ENCODE data around the gene ZNF496.
"Not testable (repeated sequence)": the region's sequence is repeated elsewhere in the genome, so short reads cannot be mapped to it uniquely, and the experiment has no call there.

Gene ZNF496

GRCh38 chr1:247331525-247332214 is at the start of gene ZNF496:
ZNF496 (minus strand) TSS chr1:247331867; CDS start chr1:247329578, 2,289 bp downstream.
- DNase-seq (ENCODE audit: low read depth, low spot score) = peak; percentile 58

GRCh38 chr1:247378334-247379073 is 46.8 kb upstream of the ZNF496 start:
- no peak for DNase-seq (ENCODE audit: low read depth, low spot score)

- DNase-seq (ENCODE audit: low read depth, low spot score) = not testable (repeated sequence)
These were observed 46.0 kb upstream of the ZNF496 start for GRCh38 chr1:247377656-247378055.

GRCh38 chr1:247376659-247377058 is 45.0 kb upstream of the ZNF496 start:
- DNase-seq (ENCODE audit: low read depth, low spot score) = no peak

- no peak for DNase-seq (ENCODE audit: low read depth, low spot score)
These were observed 44.1 kb upstream of the ZNF496 start for GRCh38 chr1:247375747-247376146.

GRCh38 chr1:247374651-247375334 is 43.1 kb upstream of the ZNF496 start:
- not testable (repeated sequence) for DNase-seq (ENCODE audit: low read depth, low spot score)

GRCh38 chr1:247373721-247374141 is 42.1 kb upstream of the ZNF496 start:
- DNase-seq (ENCODE audit: low read depth, low spot score) = peak; percentile 20

GRCh38 chr1:247371801-247372259 is 40.2 kb upstream of the ZNF496 start:
- DNase-seq (ENCODE audit: low read depth, low spot score) = no peak

GRCh38 chr1:247370786-247371732 is 39.4 kb upstream of the ZNF496 start:
- no peak for DNase-seq (ENCODE audit: low read depth, low spot score)

GRCh38 chr1:247368490-247369145 is 37.0 kb upstream of the ZNF496 start:
- DNase-seq (ENCODE audit: low read depth, low spot score) = no peak

- DNase-seq (ENCODE audit: low read depth, low spot score) = no peak
These were observed 36.2 kb upstream of the ZNF496 start for GRCh38 chr1:247367786-247368422.

- DNase-seq (ENCODE audit: low read depth, low spot score) = no peak
These were observed 35.4 kb upstream of the ZNF496 start for GRCh38 chr1:247366926-247367645.

GRCh38 chr1:247366345-247366744 is 34.7 kb upstream of the ZNF496 start:
- not testable (repeated sequence) for DNase-seq (ENCODE audit: low read depth, low spot score)

GRCh38 chr1:247365023-247365422 is 33.4 kb upstream of the ZNF496 start:
- no peak for DNase-seq (ENCODE audit: low read depth, low spot score)

GRCh38 chr1:247363000-247363399 is 31.3 kb upstream of the ZNF496 start:
- DNase-seq (ENCODE audit: low read depth, low spot score) = not testable (repeated sequence)

- no peak for DNase-seq (ENCODE audit: low read depth, low spot score)
These were observed 30.5 kb upstream of the ZNF496 start for GRCh38 chr1:247362153-247362552.

- no peak for DNase-seq (ENCODE audit: low read depth, low spot score)
These were observed 29.5 kb upstream of the ZNF496 start for GRCh38 chr1:247360991-247361731.

GRCh38 chr1:247360116-247360898 is 28.6 kb upstream of the ZNF496 start:
- no peak for DNase-seq (ENCODE audit: low read depth, low spot score)
